Heart right ventricle (tissue), 16 donors: ENCODE data around the gene ANKRD65. TPM values are rescaled to one million over a fixed set of nuclear protein-coding genes. Genes with fewer than 3 reads are reported as not detected.

Source experiments
- ATAC-seq, 8 donors: fragments of 200-7000 bp; cut with Tn5 transposase; one replicate each; pipeline ENCODE4 v1.9.1; 2020; ENCODE audit warnings: mild to moderate bottlenecking in 8 of 8, moderate library complexity in 8 of 8, moderate number of reproducible peaks in 1 of 8
- DNase-seq, 2 donors: peaks; one replicate each; pipeline ENCODE4 v3.0.0-alpha.2; 2020
- H3K27ac ChIP-seq, 10 donors: fragments of 200-600 bp; sonication (generic) in 2 of 10; one replicate each; pipeline versions ENCODE4 v1.5.0 to v1.8.0; 2020 to 2022; ENCODE audit warnings: mild to moderate bottlenecking in 3 of 10
- H3K27me3 ChIP-seq, 7 donors: fragments of 200-600 bp; one replicate each; pipeline ENCODE4 v1.8.0; 2021 to 2022; ENCODE audit warnings: mild to moderate bottlenecking in 2 of 7
- H3K36me3 ChIP-seq, 9 donors: fragments of 200-600 bp; sonication (generic) in 1 of 9; one replicate each; pipeline versions ENCODE4 v1.5.0 to v1.8.0; 2020 to 2022; ENCODE audit warnings: mild to moderate bottlenecking in 2 of 9
- H3K4me1 ChIP-seq, 9 donors: fragments of 200-600 bp; sonication (generic) in 1 of 9; one replicate each; pipeline versions ENCODE4 v1.5.0 to v1.8.0; 2020 to 2022; ENCODE audit warnings: mild to moderate bottlenecking in 4 of 9
- H3K4me3 ChIP-seq, 10 donors: fragments of 200-600 bp; sonication (generic) in 2 of 10; one replicate each; pipeline versions ENCODE4 v1.5.0 to v1.8.0; 2020 to 2022; ENCODE audit warnings: mild to moderate bottlenecking in 7 of 10, moderate library complexity in 2 of 10
- H3K9me3 ChIP-seq, 11 donors: fragments of 200-600 bp in 10 of 11; sonication (generic) in 2 of 11; one replicate each; pipeline versions ENCODE4 v1.5.0 to v1.8.0; 2013 to 2022; ENCODE audit warnings: mild to moderate bottlenecking in 2 of 11, control low read depth in 1 of 11, moderate library complexity in 1 of 11
- CTCF ChIP-seq, 9 donors: fragments of 200-600 bp; sonication (generic) in 2 of 9; IDR thresholded peaks; one replicate each; pipeline versions ENCODE4 v1.5.0 to v1.8.0; 2021 to 2022; ENCODE audit warnings: antibody characterized with exemption in 9 of 9, mild to moderate bottlenecking in 5 of 9, moderate library complexity in 1 of 9
- WGBS, 2 donors: extraction: QIAGEN DNeasy Blood & Tissue Kit; methylation state at CpG; one replicate each; pipeline ENCODE4 v1.1.7; 2013; ENCODE audit warnings: inconsistent platforms in 1 of 2; 5-methylcytosine and 5-hydroxymethylcytosine counted together
- intact Hi-C, 10 donors: fragments of 100-400 bp; cut with DNase I; formaldehyde crosslinking; loops; one replicate each; pipeline versions ENCODE4 v1.11.1 to v1.14.2; 2022
- polyA plus RNA-seq, 2 donors: library from polyadenylated mRNA; stranded (reverse); fragments of 200-250 nt; gene quantifications; one replicate each; pipeline ENCODE4 v1.2.3, GENCODE V29; 2013
- total RNA-seq, 10 donors: library from RNA; stranded (reverse); fragmentation: NEBNext Ultra II Directional in 3 of 10; extraction: Animal tissue kit (Norgen Biotek cat#: 25700) in 3 of 10; gene quantifications; one replicate each; pipeline versions ENCODE4 v1.2.1 to v1.2.4, GENCODE V29; 2021 to 2023
- donor health status: Arrhythmogenic right ventricular cardiomyopathy.
- donor health status: ischemic (EF 13 %, LVEDD 7.1; RV severe dilation, severe dysfunction).
- donor health status: healthy with polysubstance abuse.
- donor health status: DM: no; HTN: yes; CAD: no.
- donor health status: DM: no; HTN: no; CAD: no.
- donor health status: ischemic (EF 25% LVEDD 6.9; RV normal size, moderate dysfunction).
- donor health status: ischemic (EF 25% LVEDD 5.7; RV mildly dilated, moderate dysfunction).
- donor health status: healthy.
- donor health status: DM: yes; HTN: yes; CAD: no.
- donor health status: Ischemic cardiomyopathy.
- donor health status: ischemic (EF 35%, LVEDD 5.7; RV mildly dilated, moderate dysfunction).
- donor health status: nonischemic (EF 11% LVEDD 7.7; RV severe dilation, severe dysfunction).
- donor health status: DM: yes; HTN: yes; CAD: no.
- donor health status: PGD.
- donor health status: ischemic (EF 29% LVEDD 5.4; RV normal size, mild dysfunction).
- donor health status: nonischemic (EF 23%, LVEDD 6.1; RV moderate dilation, normal function).

ANKRD65 gene
- total and polyA plus RNA-seq, 12 donors, result 0.37 to 3.1 (median 1.8) TPM

GRCh38 chr1:1435106-1435903, 14.2 kb upstream of the ANKRD65 start, which contains the start of gene VWA1:
Gene VWA1, plus strand, starts transcription at chr1:1435690. Its CDS starts 59 bp downstream, at chr1:1435749.
- TF ChIP-seq CTCF (IDR thresholded peaks at IDR 0.05), result peak in 1 of 9 donors; percentile 6
- Histone ChIP-seq H3K9me3 (no peaks in the 10 kb centered on the region), H3K4me1 (peaks cover 47 to 76% (median 64%) of the 10 kb centered on the region in 9 donors), H3K27ac (peak within 1 kb of the TSS; percentile 79 to 98 (median 92)), H3K4me3 (peak within 1 kb of the TSS; percentile 50 to 69 (median 64)), H3K36me3 (peaks cover 0 to 9% (median 0%) of the 10 kb centered on the region in 9 donors), H3K27me3 (peaks cover 0 to 48% (median 9%) of the 10 kb centered on the region in 7 donors)
- peak; percentile 60 to 83 for DNase-seq
- 6 to 12% methylated on average over 48 to 89 of the region's 89 CpGs for WGBS, 2 donors
- peak; percentile 36 to 57 (median 44) for ATAC-seq
- intact Hi-C loops, result loop anchor here in 3 of 10 donors (2.0 to 10.0 kb wide), 3 partner anchors 29 to 69 kb away; partner anchors contain the start of gene MRPL20 (in 1 of the 3)

GRCh38 chr1:1434824-1435105, 13.7 kb upstream of the ANKRD65 start:
- no peak for ATAC-seq
- H3K9me3 ChIP-seq, result no peaks in the 10 kb centered on the region
- peaks cover 0 to 9% (median 0%) of the 10 kb centered on the region in 9 donors for H3K36me3 ChIP-seq
- intact Hi-C loops, result loop anchor here in 3 of 10 donors (2.0 to 10.0 kb wide), 3 partner anchors 28 to 70 kb away; partner anchors contain the start of gene MRPL20 (in 1 of the 3)
- peak overlapping the region in 9 of 10 donors; percentile 59 to 69 (median 64) for H3K4me3 ChIP-seq
- peaks cover 49 to 81% (median 69%) of the 10 kb centered on the region in 9 donors for H3K4me1 ChIP-seq
- DNase-seq, result no peak
- TF ChIP-seq CTCF (IDR thresholded peaks at IDR 0.05), result no peak
- WGBS, 2 donors, result 54 to 78% methylated on average over 4 of the region's 4 CpGs
- peaks cover 0 to 48% (median 9%) of the 10 kb centered on the region in 7 donors for H3K27me3 ChIP-seq
- peak overlapping the region; percentile 79 to 98 (median 92) for H3K27ac ChIP-seq

GRCh38 chr1:1434131-1434823, 13.2 kb upstream of the ANKRD65 start:
- H3K4me3 ChIP-seq, result peak overlapping the region in 9 of 10 donors; percentile 59 to 69 (median 64)
- no peaks in the 10 kb centered on the region for H3K9me3 ChIP-seq
- H3K36me3 ChIP-seq, result peaks cover 0 to 9% (median 0%) of the 10 kb centered on the region in 9 donors
- intact Hi-C loops, result loop anchor here in 2 of 10 donors (2.0 to 10.0 kb wide), 2 partner anchors 27 to 71 kb away; partner anchors contain the start of gene MRPL20 (in 1 of the 2)
- H3K27me3 ChIP-seq, result peaks cover 0 to 53% (median 9%) of the 10 kb centered on the region in 7 donors
- peak overlapping the region; percentile 79 to 98 (median 92) for H3K27ac ChIP-seq
- ATAC-seq (peak; percentile 7 to 45 (median 30)), DNase-seq (peak; percentile 73 to 77)
- 16 to 20% methylated on average over 32 of the region's 32 CpGs for WGBS, 2 donors
- peak in 1 of 9 donors; percentile 10 for TF ChIP-seq CTCF (IDR thresholded peaks at IDR 0.05)
- peaks cover 53 to 86% (median 72%) of the 10 kb centered on the region in 9 donors for H3K4me1 ChIP-seq

GRCh38 chr1:1433804-1434130, 12.7 kb upstream of the ANKRD65 start:
- DNase-seq, result peak in 1 of 2 donors; percentile 57
- TF ChIP-seq CTCF (IDR thresholded peaks at IDR 0.05), result no peak
- ATAC-seq, result peak in 7 of 8 donors; percentile 2 to 43 (median 26)
- Histone ChIP-seq H3K4me1 (peaks cover 53 to 91% (median 76%) of the 10 kb centered on the region in 9 donors), H3K4me3 (peak overlapping the region in 9 of 10 donors; percentile 4 to 69 (median 64)), H3K36me3 (peaks cover 0 to 5% (median 0%) of the 10 kb centered on the region in 9 donors), H3K9me3 (no peaks in the 10 kb centered on the region), H3K27ac (peak overlapping the region; percentile 79 to 98 (median 92)), H3K27me3 (peaks cover 0 to 54% (median 9%) of the 10 kb centered on the region in 7 donors)
- WGBS, 2 donors, result 29 to 40% methylated on average over 12 of the region's 12 CpGs
- intact Hi-C loops, result loop anchor here in 2 of 10 donors (2.0 to 10.0 kb wide), 2 partner anchors 27 to 71 kb away; partner anchors contain the start of gene MRPL20 (in 1 of the 2)
